H9 (cell line): ENCODE data around the gene SPOCK3. TPM values are rescaled to one million over a fixed set of nuclear protein-coding genes. Genes with fewer than 3 reads are reported as not detected.

Experiments
- DNase-seq: peaks from one replicate; pipeline ENCODE4 v3.0.0-alpha.2; 2017
- H2AFZ ChIP-seq: one replicate; pipeline ENCODE4 v1.6.1; 2013; ENCODE audit warnings: mild to moderate bottlenecking, low read length, control low read depth, moderate library complexity
- H2AK5ac ChIP-seq: 2 replicates; pipeline ENCODE4 v1.6.1; 2013; ENCODE audit warnings: low read length, control low read depth, mixed read lengths; ENCODE audit not compliant: insufficient read length
- H2BK120ac ChIP-seq: one replicate; pipeline ENCODE4 v1.6.1; 2013; ENCODE audit warnings: low read depth, mild to moderate bottlenecking, low read length, control low read depth, inconsistent platforms; ENCODE audit not compliant: poor library complexity, severe bottlenecking
- H2BK12ac ChIP-seq: 2 replicates; pipeline ENCODE4 v1.6.1; 2013; ENCODE audit warnings: low read length, control low read depth, mixed read lengths, low read depth; ENCODE audit not compliant: insufficient read length
- H2BK15ac ChIP-seq: 2 replicates; pipeline ENCODE4 v1.6.1; 2013; ENCODE audit warnings: low read depth, low read length, control low read depth
- H2BK20ac ChIP-seq: one replicate; pipeline ENCODE4 v1.6.1; 2013; ENCODE audit warnings: low read depth, mild to moderate bottlenecking, low read length, control low read depth, inconsistent platforms; ENCODE audit not compliant: poor library complexity, severe bottlenecking
- H2BK5ac ChIP-seq: 2 replicates; pipeline ENCODE4 v1.6.1; 2013; ENCODE audit warnings: low read length, control low read depth, mixed read lengths; ENCODE audit not compliant: insufficient read length
- H3K14ac ChIP-seq: 2 replicates; pipeline ENCODE4 v1.6.1; 2013; ENCODE audit warnings: low read length, control low read depth; ENCODE audit not compliant: insufficient read depth
- H3K18ac ChIP-seq: 2 replicates; pipeline ENCODE4 v1.6.1; 2013; ENCODE audit warnings: low read depth, mild to moderate bottlenecking, mixed read lengths, low read length, control low read depth; ENCODE audit not compliant: insufficient read length
- H3K23ac ChIP-seq: 2 replicates; pipeline ENCODE4 v1.6.1; 2013; ENCODE audit warnings: low read length, control low read depth, mixed read lengths, low read depth; ENCODE audit not compliant: insufficient read length
- H3K23me2 ChIP-seq: 2 replicates; pipeline ENCODE4 v1.6.1; 2013; ENCODE audit warnings: low read depth, mild to moderate bottlenecking, mixed read lengths, low read length, control low read depth; ENCODE audit not compliant: insufficient read length, poor library complexity, severe bottlenecking
- H3K27ac ChIP-seq: 2 replicates; pipeline ENCODE4 v1.5.1; 2013; ENCODE audit warnings: low read length, control low read depth, mixed read lengths, low read depth; ENCODE audit not compliant: insufficient read length
- H3K27me3 ChIP-seq: 2 replicates; pipeline ENCODE4 v1.6.1; 2013; ENCODE audit warnings: low read length, control low read depth, inconsistent platforms; ENCODE audit not compliant: insufficient read depth
- H3K4ac ChIP-seq: 2 replicates; pipeline ENCODE4 v1.6.1; 2013; ENCODE audit warnings: low read depth, mild to moderate bottlenecking, control low read depth, inconsistent platforms, low read length, moderate library complexity
- H3K4me1 ChIP-seq: 2 replicates; pipeline ENCODE4 v1.6.1; 2013; ENCODE audit warnings: low read length, control low read depth, inconsistent platforms; ENCODE audit not compliant: insufficient read depth
- H3K4me2 ChIP-seq: 2 replicates; pipeline ENCODE4 v1.6.1; 2013; ENCODE audit warnings: low read length, control low read depth, mixed read lengths; ENCODE audit not compliant: insufficient read length, insufficient read depth
- H3K56ac ChIP-seq: 2 replicates; pipeline ENCODE4 v1.6.1; 2013; ENCODE audit warnings: low read depth, mild to moderate bottlenecking, mixed read lengths, low read length, control low read depth; ENCODE audit not compliant: insufficient read length
- H3K79me1 ChIP-seq: 2 replicates; pipeline ENCODE4 v1.6.1; 2013; ENCODE audit warnings: low read depth, mild to moderate bottlenecking, moderate library complexity, low read length, control low read depth, inconsistent platforms; ENCODE audit not compliant: insufficient read depth, poor library complexity, severe bottlenecking
- H3K79me2 ChIP-seq: 2 replicates; pipeline ENCODE4 v1.6.1; 2013; ENCODE audit warnings: low read length, control low read depth, inconsistent platforms; ENCODE audit not compliant: insufficient read depth
- H3K9ac ChIP-seq: 2 replicates; pipeline ENCODE4 v1.6.1; 2013; ENCODE audit warnings: low read length, control low read depth, mixed read lengths; ENCODE audit not compliant: insufficient read length; ENCODE audit errors: extremely low read depth
- H3K9me3 ChIP-seq: one replicate; pipeline ENCODE4 v1.6.1; 2013; ENCODE audit warnings: low read depth, low read length, inconsistent platforms; ENCODE audit not compliant: control insufficient read depth
- H3T11ph ChIP-seq: one replicate; pipeline ENCODE4 v1.6.1; 2013; ENCODE audit warnings: mild to moderate bottlenecking, low read length, control low read depth, inconsistent platforms
- H4K20me1 ChIP-seq: one replicate; pipeline ENCODE4 v1.6.1; 2013; ENCODE audit not compliant: control insufficient read depth, insufficient read length, insufficient read depth
- H4K5ac ChIP-seq: 2 replicates; pipeline ENCODE4 v1.6.1; 2013; ENCODE audit warnings: low read depth, mild to moderate bottlenecking, mixed read lengths, low read length, control low read depth; ENCODE audit not compliant: insufficient read length
- H4K8ac ChIP-seq: replicated peaks from 2 replicates; pipeline ENCODE4 v1.6.1; 2013; ENCODE audit warnings: low read length, control low read depth, mixed read lengths, low read depth; ENCODE audit not compliant: insufficient read length
- H4K91ac ChIP-seq: 2 replicates; pipeline ENCODE4 v1.6.1; 2013; ENCODE audit warnings: low read depth, mild to moderate bottlenecking, moderate library complexity, mixed read lengths, low read length, control low read depth; ENCODE audit not compliant: insufficient read length
- H3K27ac Mint-ChIP-seq, 3 experiments: 2 replicates in 2 of 3; 3 replicates in 1 of 3; pipeline ENCODE4 v1.8.0; 2020 to 2021; ENCODE audit warnings: mixed read lengths in 3 of 3, mild to moderate bottlenecking in 1 of 3, moderate library complexity in 1 of 3
- H3K27me3 Mint-ChIP-seq: 2 replicates; pipeline ENCODE4 v1.8.0; 2021; ENCODE audit warnings: low read depth, mild to moderate bottlenecking, moderate library complexity, mixed read lengths
- H3K36me3 Mint-ChIP-seq, 3 experiments: 2 replicates in 2 of 3; 3 replicates in 1 of 3; pipeline ENCODE4 v1.8.0; 2020 to 2021; ENCODE audit warnings: low read depth in 3 of 3, mixed read lengths in 3 of 3; ENCODE audit not compliant: insufficient read depth in 1 of 3
- H3K4me1 Mint-ChIP-seq, 2 experiments: 2 replicates each; pipeline ENCODE4 v1.8.0; 2020; ENCODE audit warnings: mixed read lengths in 2 of 2
- H3K4me3 Mint-ChIP-seq, 2 experiments: 2 replicates in 1 of 2; 3 replicates in 1 of 2; pipeline ENCODE4 v1.8.0; 2020 to 2021; ENCODE audit warnings: mild to moderate bottlenecking in 2 of 2, mixed read lengths in 2 of 2, moderate library complexity in 1 of 2
- H3K9me3 Mint-ChIP-seq, 2 experiments: 2 replicates in 1 of 2; 3 replicates in 1 of 2; pipeline ENCODE4 v1.8.0; 2020; ENCODE audit warnings: mild to moderate bottlenecking in 2 of 2, mixed read lengths in 2 of 2, moderate library complexity in 1 of 2
- CTCF ChIP-seq: fragments of 200-600 bp; sonication (generic); conservative IDR thresholded peaks from 3 replicates; pipeline ENCODE4 v1.8.0; 2021; ENCODE audit warnings: antibody characterized with exemption, mild to moderate bottlenecking
- whole genome bisulfite sequencing: extraction: QIAGEN DNeasy Blood & Tissue Kit; methylation state at CpG from one replicate; pipeline ENCODE4 v1.1.7; 2013; ENCODE audit warnings: missing lambda C conversion rate, low lambda C conversion rate, mixed read lengths; ENCODE audit not compliant: insufficient read length; ENCODE audit errors: extremely low coverage; 5-methylcytosine and 5-hydroxymethylcytosine counted together
- total RNA-seq: library from RNA; stranded (reverse); gene quantifications from 2 replicates; pipeline ENCODE4 v1.2.1, GENCODE V29; 2021

SPOCK3 gene
- total RNA-seq, 1 experiment from 2014 or later, result 0.28 TPM

GRCh38 chr4:166726832-166727231 is 507.5 kb downstream of the SPOCK3 start:
- Histone ChIP-seq H3K9ac (no peak overlapping the region), H3K18ac (no peak overlapping the region), H4K8ac (no peak overlapping the region), H3T11ph (no peak overlapping the region), H3K4me1 (no peaks in the 10 kb centered on the region; the same call in 1 of the 2 replicates), H3K56ac (no peak overlapping the region), H2BK20ac (no peak overlapping the region), H4K20me1 (no peaks in the 10 kb centered on the region), H3K9me3 (no peaks in the 10 kb centered on the region), H3K27me3 (no peaks in the 10 kb centered on the region), H3K79me1 (no peaks in the 10 kb centered on the region), H3K23ac (no peak overlapping the region), H2BK120ac (no peak overlapping the region), H2AFZ (no peak overlapping the region), H3K27ac (no peak overlapping the region), H4K5ac (no peak overlapping the region), H3K23me2 (no peaks in the 10 kb centered on the region), H2BK12ac (no peak overlapping the region), H2AK5ac (no peak overlapping the region), H2BK15ac (no peak overlapping the region), H3K4ac (no peak overlapping the region), H2BK5ac (no peak overlapping the region), H3K79me2 (no peaks in the 10 kb centered on the region; the same call in 1 of the 2 replicates), H4K91ac (no peak overlapping the region), H3K4me2 (no peak overlapping the region), H3K14ac (no peak overlapping the region)
- Mint-ChIP-seq H3K4me1 (peaks cover 8 to 35% of the 10 kb centered on the region in 2 experiments), H3K4me3 (no peak overlapping the region), H3K27me3 (no peaks in the 10 kb centered on the region), H3K36me3 (peaks cover 0 to 41% (median 3%) of the 10 kb centered on the region in 3 experiments; a peak in 3 of 7 replicates), H3K9me3 (no peaks in the 10 kb centered on the region), H3K27ac (peak overlapping the region in 2 of 3 experiments; percentile 1 to 54; a peak in 3 of 7 replicates)
- WGBS, result no CpG with 5 or more reads among the region's 5 CpGs
- no peak for DNase-seq
- TF ChIP-seq CTCF, result no peak
